Stimulated activated CD8-positive, alpha-beta memory T cell treated with anti-CD3 and anti-CD28 coated beads, Interleukin-12 subunit alpha, Interleukin-12 subunit beta, amount 100 ng/mL, for 4 hours (primary cell): Measurements from ENCODE around the gene FMNL3.

ENCODE experiments used
- DNase-seq: peaks from one replicate; pipeline ENCODE4 v3.0.0-alpha.2; 2020; ENCODE audit warnings: low read depth

FMNL3 gene

DNA sequence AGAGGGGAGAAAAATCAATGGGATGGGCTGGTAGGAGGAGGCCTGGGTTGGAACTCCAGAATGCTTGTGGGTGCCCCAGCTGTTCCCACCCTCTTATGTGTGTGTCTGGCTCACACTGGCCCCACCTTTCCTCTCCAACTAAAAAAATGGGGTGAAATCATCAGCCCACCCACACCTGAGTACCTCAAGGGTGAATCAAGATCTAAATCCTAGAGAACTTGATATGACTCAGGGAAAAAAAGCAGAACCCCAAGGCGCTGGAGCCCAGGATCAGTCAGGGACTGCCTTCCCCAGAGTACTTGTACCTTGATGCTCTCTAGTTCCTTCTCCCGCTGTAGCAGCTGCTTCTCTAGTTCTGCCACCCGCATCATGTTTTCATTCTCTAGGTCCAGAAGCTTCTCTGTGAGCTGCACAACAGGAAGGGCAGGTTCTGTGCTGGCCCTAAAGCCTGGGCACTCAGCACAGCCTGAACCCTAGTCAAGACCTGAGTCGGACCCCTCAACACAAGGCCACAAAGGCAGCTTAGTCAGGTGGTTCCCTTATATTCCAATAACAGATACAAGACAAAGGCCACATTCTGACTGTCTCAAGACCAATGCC is 54.2 kb downstream of the FMNL3 start:
- DNase-seq: no peak

- no peak for DNase-seq
These were observed 55.4 kb downstream of the FMNL3 start for GRCh38 chr12:49651855-49652254.

GRCh38 chr12:49649892-49650291 is 57.3 kb downstream of the FMNL3 start:
- no peak for DNase-seq

DNA sequence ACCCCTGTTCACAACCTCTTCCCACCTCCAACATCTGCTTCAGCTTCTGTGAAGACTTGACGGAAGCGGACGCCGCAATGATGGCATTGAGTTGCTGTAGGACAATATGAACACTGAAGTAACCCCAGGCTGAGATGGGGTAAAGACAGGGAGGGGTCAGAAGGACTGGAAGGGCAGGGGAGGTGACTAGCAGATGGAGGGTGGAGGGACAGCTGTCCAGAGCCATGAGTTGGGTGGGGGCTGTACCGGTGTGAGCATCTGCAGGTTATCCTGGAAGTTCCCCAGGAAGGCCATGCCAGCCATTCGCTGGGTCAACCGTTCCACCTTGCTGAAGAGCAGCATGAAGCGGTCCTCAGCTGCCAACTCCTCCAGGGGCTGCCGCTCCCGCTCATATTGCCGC is 57.8 kb downstream of the FMNL3 start:
- no peak for DNase-seq

DNA sequence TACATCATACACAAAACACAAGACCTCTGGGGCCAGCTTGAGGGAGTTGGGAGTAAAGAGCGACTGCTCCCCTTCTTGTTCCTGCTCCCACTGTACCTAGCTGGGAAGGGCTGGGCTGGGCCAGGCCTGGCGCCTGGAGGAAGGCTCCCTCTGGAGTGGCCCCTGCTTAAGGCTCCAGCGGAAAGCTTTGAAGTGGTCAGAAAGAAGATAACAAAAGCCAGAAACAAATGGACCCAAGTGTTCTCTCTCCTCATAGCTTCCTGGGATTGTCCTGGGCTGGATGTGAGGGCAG is 58.5 kb downstream of the FMNL3 start:
- no peak for DNase-seq

GRCh38 chr12:49647827-49648711 is 59.1 kb downstream of the FMNL3 start:
- DNase-seq: no peak

- DNase-seq: no peak
These were observed 60.1 kb downstream of the FMNL3 start for GRCh38 chr12:49646871-49647654.

GRCh38 chr12:49646331-49646830 is 60.8 kb downstream of the FMNL3 start:
- no peak for DNase-seq

DNA sequence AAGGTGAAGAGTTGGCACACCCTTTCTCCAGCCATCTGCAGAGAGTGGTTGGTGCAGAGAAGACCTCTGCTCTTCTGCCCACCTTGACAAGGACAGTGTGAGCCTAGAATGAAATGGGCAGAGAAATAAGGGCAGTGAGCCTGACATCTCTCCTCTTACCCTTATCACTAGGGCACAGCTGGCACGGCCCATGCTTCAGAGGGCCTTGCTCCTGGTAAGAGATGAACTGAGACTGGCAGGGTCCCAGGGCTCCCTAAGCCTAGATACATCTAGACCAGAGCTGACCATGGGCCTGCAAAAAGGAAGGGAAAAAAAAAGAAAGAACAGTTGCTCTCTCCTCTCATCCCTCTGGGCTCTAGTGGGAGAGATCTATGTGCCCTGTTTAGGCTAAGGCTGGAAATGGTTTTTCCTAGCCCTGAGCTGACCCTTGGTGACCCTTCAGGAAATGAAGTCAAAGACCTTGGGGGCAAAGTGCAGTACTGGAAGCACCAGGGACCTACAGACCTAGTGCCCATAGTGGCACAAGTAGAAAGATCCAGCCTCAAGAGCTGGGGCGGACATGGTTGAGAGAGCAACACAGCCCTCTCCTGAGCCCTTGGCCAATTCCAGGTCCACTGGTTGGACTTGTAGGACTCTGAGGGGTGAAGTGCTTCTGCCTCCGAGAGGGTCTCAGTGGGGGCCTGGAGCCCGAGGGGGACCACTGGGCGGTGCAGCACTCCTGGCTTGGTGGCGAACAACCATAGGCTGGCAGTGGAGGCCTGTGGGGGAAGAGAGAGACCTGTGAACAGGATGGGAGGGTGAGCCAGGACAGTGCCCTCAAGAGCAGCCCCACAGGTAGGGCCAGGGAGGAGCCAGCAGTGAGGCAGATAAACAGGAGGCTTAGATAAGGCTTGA is 61.8 kb downstream of the FMNL3 start:
- no peak for DNase-seq

DNA sequence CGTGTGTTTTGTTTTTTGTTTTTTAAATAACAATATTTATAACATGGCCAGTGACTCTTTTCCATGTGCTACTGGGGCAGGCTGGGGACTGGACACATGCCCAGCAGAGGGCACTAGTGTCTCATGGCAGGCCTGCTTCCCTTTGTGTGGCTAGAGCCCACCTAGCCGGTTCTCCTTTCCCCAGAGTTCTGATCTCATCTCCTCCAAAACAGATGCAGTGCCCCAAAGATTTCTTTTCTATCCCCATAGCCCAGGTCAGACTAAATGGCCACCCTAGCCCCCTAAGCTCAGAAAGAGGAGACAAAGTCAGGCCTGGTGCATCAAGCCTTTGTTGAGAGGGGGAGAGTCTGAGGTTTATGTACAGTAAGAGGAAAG is 62.6 kb downstream of the FMNL3 start:
- DNase-seq: peak; percentile 60

DNA sequence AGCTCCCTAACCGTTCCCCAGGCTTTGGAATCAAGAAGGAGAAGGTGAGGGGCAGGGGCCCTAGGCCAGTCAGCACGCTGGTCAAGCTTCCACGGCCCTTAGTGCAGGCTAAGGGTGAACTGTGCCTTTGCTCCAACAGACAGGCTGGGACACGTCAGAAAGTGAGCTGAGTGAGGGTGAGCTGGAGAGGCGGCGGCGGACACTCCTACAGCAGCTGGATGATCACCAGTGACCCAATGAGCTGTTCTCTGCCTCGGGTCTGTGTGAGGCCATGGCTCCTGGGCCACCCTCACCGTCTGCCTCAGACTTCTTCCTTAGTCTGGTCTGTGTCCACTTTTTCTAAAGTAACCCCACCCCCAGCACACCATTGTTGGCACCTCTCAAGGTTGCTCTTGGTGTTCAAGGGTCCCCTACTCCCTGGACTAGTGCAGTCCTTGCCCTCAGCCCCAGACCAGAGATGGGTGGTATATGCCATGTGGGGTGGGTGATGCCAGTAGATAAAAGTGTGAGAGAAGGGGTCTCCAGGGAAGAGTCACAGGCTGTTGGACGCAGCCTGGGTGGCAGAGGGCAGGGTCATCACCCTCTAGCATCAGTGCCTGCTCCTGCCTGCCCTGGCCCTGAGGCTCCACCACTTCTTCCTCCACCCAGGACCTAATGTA is 63.1 kb downstream of the FMNL3 start:
- DNase-seq: no peak

DNA sequence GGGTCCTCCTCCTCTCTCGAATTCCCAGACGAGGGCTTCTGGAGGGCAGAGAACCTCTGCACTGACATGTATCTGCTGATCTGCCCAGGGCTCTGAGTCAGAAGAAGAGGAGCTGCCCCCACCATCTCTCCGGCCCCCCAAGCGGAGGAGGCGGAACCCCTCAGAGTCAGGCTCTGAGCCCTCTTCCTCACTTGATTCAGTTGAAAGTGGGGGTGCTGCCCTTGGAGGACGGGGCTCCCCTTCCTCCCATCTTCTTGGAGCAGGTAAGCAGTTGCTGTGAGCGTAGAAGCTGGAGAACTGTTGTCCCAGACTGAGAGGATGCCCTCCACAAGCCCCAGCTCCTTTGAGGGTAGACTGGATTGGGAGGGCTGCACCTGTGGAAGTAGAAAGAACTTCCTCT is 64.1 kb downstream of the FMNL3 start:
- no peak for DNase-seq

DNA sequence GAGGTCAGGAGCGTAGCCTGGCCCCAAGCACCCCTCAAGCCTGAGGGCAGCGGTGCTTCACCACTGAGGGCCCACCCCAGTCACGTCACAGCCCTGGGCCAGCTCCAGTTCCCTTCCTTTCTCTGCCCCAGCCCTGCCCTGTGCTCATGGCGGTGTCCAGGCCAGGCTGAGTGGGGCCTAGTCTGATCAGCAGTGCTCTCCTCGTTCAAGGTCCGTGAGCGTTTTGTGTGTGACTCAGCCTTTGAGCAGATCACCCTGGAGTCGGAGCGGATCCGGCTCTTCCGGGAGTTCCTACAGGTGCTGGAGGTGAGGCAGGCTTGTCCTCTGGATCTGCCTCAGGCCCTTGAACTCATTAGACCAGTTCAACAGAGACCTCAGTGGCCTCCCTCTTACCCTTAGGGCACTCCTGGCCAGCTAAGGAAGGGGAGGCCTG is 64.8 kb downstream of the FMNL3 start:
- no peak for DNase-seq

- DNase-seq: no peak
These were observed 65.3 kb downstream of the FMNL3 start for GRCh38 chr12:49641748-49642369.

DNA sequence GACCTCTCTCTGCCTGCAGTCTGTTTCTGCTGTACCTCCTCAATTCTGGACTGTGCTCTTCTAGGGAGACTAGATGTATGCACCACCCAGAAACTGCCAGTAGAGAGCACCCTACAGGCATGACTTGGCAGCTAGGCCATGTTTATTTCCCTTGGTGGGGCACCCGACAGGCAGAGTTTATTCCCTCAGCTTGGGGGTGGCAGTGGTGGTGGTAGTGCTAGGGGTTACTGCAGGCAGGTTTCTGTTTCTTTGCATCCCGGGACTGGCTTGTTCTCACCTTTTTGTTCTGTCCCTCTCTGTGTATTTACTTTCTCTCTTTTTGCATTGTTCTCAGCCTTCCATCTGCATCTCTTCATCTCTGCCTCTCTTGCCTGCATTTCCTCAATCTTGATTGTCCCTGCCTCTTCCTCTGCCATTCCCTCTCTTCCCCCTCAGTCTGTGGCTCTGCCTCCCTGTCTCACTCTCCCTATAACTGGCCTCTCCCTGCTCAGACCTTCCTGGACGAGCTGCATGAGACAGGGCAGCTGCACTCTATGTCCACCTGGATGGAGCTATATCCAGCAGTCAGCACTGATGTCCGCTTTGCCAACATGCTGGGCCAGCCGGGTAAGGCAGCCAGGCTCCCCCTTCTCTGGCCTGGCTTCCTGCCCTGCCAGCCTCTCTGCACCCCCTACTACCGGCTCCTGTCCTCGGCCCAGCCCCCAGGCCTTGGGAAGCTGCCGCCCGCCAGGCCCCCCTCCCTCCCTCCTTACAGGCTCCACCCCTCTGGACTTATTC is 70.0 kb downstream of the FMNL3 start:
- peak; percentile 15 for DNase-seq

DNA sequence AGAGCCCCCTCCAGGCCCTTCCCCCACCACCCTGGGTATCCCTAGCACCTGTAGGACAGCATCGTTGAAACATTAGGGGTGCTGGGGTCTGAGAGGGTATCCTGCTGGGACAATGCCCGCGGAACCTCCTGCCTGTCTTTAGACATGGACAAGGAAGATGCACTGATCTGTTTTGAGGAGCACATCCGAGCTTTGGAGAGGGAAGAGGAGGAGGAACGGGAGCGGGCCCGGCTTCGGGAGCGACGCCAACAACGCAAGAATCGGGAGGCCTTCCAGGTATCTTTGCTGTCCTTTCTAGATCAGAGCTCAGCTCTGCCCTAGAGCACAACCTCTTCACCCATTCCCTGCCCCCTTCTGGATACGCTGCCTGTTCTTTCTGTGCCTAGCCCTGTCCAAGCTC is 70.6 kb downstream of the FMNL3 start:
- no peak for DNase-seq

- DNase-seq: no peak
These were observed 71.5 kb downstream of the FMNL3 start for GRCh38 chr12:49635656-49636055.

GRCh38 chr12:49635036-49635435 is 72.2 kb downstream of the FMNL3 start:
- no peak for DNase-seq

- DNase-seq: no peak
These were observed 73.4 kb downstream of the FMNL3 start for GRCh38 chr12:49633703-49634345.
